Astrocyte of the cerebellum (primary cell): Measurements from ENCODE around the gene SLC35F2.

ENCODE experiments used
- DNase-seq: peaks from one replicate; pipeline ENCODE4 v3.0.0-alpha.2; 2011; ENCODE audit warnings: low read depth
- H3K4me3 ChIP-seq: 2 replicates; pipeline ENCODE4 v1.5.1; 2011; ENCODE audit warnings: mild to moderate bottlenecking, low read depth, low read length, moderate library complexity
- in situ Hi-C: cut with HindIII; loops from 2 replicates; pipeline ENCODE4 v1.10.0; 2017; ENCODE audit warnings: low sequenced_read_pairs
- TF ChIP-seq, protein P1 (sequence below): IDR thresholded peaks from 2 replicates; pipeline ENCODE4 v1.5.1; 2012; ENCODE audit warnings: low read length, low read depth, moderate library complexity, mild to moderate bottlenecking; ENCODE audit errors: missing control alignments

Gene SLC35F2

DNA sequence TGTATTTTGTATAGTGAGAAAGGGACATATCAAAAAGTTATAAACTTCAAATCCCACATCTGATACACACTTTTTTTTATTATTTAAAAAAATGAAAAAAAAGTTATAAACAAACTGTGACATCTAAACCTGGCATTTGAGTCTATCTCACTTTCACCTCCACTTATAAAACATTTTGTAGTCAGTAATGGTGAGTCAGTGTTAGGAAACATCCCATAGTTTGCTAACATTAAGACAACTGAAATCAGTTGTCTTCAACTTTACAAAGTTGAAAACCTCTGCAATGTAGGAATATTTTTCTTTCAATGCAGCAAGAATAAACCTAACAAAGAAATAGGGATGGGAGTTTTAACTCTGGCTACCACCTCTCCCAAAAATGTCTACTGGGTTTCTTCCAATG, 47.7 kb downstream of the SLC35F2 start:
- DNase-seq, result no peak
- no peak overlapping the region for H3K4me3 ChIP-seq
- in situ Hi-C loops, result no loop called here
- TF ChIP-seq, protein P1, sequence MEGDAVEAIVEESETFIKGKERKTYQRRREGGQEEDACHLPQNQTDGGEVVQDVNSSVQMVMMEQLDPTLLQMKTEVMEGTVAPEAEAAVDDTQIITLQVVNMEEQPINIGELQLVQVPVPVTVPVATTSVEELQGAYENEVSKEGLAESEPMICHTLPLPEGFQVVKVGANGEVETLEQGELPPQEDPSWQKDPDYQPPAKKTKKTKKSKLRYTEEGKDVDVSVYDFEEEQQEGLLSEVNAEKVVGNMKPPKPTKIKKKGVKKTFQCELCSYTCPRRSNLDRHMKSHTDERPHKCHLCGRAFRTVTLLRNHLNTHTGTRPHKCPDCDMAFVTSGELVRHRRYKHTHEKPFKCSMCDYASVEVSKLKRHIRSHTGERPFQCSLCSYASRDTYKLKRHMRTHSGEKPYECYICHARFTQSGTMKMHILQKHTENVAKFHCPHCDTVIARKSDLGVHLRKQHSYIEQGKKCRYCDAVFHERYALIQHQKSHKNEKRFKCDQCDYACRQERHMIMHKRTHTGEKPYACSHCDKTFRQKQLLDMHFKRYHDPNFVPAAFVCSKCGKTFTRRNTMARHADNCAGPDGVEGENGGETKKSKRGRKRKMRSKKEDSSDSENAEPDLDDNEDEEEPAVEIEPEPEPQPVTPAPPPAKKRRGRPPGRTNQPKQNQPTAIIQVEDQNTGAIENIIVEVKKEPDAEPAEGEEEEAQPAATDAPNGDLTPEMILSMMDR, result no peak

DNA sequence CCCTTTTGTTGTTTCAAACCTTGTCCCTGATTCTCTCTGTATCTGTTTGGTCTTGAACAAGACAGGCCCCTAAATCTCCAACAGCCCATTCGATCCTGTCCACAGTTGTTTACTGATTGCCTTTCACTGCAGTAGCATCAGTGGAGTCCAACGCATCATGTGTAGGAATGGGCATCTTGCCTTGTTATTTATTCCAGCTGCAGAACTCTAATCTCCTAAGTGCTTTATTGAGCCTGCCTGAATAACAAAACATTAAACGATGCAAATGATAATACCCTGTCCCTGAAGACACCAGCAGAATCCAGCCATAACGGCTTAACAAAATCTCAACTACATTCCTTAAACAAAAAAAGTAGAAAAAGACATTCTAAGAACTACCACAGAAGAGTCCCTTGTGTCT, 50.1 kb downstream of the SLC35F2 start:
- no peak for DNase-seq
- in situ Hi-C loops, result no loop called here
- H3K4me3 ChIP-seq, result no peak overlapping the region
- TF ChIP-seq, protein P1, result no peak

DNA sequence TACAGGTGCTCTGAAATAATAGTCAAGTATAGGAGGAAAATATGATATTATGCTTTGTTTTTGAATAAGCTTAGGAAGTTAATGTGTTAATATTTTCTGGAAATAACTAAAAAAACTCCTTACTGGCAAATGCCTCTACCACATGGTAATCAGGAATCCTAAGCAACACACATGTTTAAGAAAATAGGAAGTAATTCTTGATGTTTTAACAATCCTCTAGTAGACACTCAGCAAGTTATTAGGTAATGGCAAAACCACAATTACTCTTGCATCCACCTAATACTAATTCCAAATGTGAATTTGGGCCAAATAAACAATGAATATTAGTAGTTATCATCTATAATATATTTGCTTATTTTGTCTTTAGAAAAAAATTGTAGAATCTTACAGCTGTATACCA, 53.6 kb downstream of the SLC35F2 start:
- in situ Hi-C loops, result no loop called here
- no peak for DNase-seq
- H3K4me3 ChIP-seq, result no peak overlapping the region
- TF ChIP-seq, protein P1, result no peak

DNA sequence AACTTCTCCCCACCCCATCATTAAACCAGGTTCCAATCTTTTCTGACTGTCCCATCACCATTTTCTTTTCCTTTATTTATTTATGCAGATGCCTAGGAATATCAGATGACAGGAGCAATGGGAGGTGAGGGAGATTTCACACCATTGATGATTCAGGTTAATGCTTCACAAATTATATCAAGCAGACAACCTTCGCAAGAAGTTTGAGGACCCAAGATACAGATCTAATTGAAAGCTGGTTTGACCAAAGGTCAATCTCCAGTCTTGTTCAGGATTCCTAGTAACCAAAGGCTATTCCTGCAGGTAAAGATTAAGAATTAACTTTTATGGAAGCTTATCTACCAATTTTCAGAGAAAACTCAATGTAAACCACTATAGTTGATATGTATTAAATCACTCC, 54.4 kb downstream of the SLC35F2 start:
- TF ChIP-seq, protein P1, result no peak

DNA sequence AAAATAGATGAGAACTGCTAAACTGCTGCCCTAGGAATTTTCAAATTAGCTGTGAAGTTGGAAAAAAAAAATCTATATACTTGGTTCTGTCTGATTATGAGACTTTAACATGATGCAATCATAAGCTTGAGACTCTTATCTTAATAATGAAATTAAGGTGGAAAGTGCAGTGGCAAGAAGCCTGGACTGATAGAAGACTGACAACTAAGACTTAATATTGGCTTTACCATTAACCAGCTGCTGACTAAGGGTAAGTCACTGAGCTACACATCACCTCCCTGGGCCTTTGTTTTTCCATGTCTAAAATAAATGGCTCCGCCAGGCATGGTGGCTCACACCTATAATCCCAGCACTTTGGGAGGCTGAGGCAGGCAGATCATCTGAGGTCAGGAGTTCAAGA, 56.9 kb downstream of the SLC35F2 start:
- TF ChIP-seq, protein P1, result no peak
- DNase-seq, result no peak
- in situ Hi-C loops, result no loop called here
- no peak overlapping the region for H3K4me3 ChIP-seq

More for the DNA sequence above, 54.4 kb downstream of the SLC35F2 start:
- in situ Hi-C loops, result no loop called here
- DNase-seq, result no peak
- H3K4me3 ChIP-seq, result no peak overlapping the region

DNA sequence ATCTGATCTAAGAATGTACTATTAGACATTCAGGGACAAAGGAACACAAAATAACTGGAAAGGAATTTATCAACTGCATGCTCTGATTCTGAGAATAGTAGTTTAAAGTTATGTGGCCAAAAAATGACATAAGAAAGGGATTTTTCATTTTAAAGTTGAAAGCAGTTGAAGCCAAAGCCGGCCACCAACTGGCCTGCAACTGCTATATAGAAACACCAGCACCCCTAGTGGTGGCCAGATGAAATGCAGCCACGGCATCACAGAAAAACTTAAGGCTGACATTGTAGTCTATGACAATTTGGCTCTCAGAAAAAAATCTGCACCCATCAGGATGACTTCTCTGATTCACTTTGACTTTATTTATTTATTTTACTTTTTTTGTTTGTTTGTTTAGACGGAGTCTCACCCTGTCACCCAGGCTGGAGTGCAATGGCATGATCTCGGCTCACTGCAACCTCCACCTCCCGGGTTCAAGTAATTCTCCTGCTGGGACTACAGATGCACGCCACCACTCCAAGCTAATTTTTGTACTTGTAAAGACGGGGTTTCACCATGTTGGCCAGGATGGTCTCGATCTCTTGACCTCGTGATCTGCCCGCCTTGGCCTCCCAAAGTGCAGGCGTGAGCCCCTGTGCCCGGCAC, 59.2 kb downstream of the SLC35F2 start:
- no peak overlapping the region for H3K4me3 ChIP-seq
- DNase-seq, result peak; percentile 51
- in situ Hi-C loops, result no loop called here
- TF ChIP-seq, protein P1, result peak; percentile 99
